ENCODE measurements around the gene MED16.
"Not testable (repeated sequence)": the region's sequence is repeated elsewhere in the genome, so short reads cannot be mapped to it uniquely, and the experiment has no call there.

The MED16 gene

DNA sequence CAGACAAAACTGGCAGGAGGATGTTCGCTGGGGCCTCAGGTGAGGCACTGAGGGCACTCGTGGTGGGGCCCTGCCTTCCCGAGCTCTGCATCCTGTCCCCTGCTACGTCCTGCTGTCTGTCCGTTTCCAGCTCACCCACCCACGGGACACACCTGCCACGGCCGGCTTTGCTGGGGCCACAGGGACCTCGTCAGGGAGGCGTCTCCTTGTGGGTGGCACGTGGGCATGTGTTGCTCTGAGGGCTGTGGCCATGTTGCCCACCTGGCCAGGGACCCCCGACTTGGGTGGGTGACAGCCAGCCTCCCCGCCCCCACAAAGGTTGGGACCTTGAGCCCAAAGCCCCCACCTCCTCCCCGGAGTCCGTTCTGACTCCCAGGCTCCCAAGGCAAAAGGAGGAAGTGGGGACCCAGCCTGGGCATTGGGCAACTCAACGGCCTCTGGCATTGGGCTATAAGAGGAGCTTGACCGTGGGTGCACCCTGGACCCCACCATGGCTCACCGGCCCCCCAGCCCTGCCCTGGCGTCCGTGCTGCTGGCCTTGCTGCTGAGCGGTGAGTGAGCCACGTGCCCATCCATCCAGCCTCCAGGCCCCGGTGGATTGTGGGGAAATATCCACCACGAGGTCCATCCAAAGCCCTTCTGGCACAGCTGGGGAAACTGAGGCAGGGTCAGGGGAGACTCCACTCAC is 52.3 kb downstream of the MED16 start, which contains the start of gene PRTN3:
Gene PRTN3, plus strand, starts transcription at position 481 of the 688 bp plus-strand sequence. Its CDS starts 10 bp downstream, at position 491.
- FAIRE-seq (no peak), DNase-seq (ENCODE audit: insufficient read length, low spot score) (no peak)

- DNase-seq (ENCODE audit: insufficient read length, low spot score) (no peak), FAIRE-seq (no peak)
These were observed 57.7 kb downstream of the MED16 start for GRCh38 chr19:835210-835810.

GRCh38 chr19:834216-834615 is 58.8 kb downstream of the MED16 start:
- FAIRE-seq = no peak

DNA sequence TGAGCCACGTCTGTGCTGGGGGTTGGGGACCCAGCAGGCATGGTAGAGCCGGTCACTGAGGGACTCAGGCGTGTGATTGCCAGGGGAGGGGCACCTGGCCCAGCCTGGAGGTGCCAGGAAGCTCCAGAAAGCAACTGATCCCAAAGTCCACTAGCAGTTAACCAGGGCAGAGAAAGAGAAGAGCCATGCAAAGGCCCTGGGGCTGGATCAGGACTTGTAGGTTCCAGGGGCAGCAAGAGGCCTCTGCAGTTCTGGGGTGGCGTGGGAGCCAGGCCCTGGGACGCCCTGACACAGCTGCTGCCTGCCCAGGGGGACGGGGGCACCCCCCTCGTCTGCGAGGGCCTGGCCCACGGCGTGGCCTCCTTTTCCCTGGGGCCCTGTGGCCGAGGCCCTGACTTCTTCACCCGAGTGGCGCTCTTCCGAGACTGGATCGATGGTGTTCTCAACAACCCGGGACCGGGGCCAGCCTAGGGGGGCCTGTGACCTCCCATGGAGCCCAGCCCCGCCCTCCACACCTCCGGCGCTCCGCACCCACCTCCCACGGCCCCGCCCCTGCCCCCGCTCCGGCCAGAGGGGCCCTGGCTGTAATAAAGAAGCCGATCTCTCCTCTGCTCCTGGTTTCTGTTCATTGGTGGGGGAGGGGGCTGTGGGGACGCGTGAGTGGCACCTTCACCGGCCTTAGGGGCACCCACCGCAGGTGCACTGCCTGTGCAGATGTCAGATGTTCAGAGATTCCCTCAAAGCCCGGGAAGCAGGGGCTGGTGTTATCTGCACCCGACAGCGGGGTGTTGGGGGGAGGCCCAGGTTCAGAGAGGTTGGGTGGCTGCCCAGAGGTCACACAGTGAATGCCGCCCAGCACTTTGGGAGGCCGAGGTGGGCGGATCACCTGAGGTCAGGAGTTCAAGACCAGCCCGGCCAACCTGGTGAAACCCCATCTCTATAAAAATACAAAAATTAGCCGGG is 61.3 kb downstream of the MED16 start:
- DNase-seq (ENCODE audit: insufficient read length, low spot score) = no peak
- no peak for FAIRE-seq

More at GRCh38 chr19:834216-834615, 58.8 kb downstream of the MED16 start:
- no peak for DNase-seq (ENCODE audit: insufficient read length, low spot score)

- DNase-seq (ENCODE audit: insufficient read length, low spot score) (no peak), FAIRE-seq (no peak)
These were observed 63.7 kb downstream of the MED16 start for GRCh38 chr19:829129-829758.

GRCh38 chr19:827710-828321 is 65.2 kb downstream of the MED16 start, which contains the start of gene AZU1:
Gene AZU1 (plus strand): TSS chr19:827837. CDS start chr19:827847, 10 bp downstream.
- FAIRE-seq = no peak
- DNase-seq (ENCODE audit: insufficient read length, low spot score) = no peak

GRCh38 chr19:827314-827709 is 65.7 kb downstream of the MED16 start:
- no peak for FAIRE-seq
- no peak for DNase-seq (ENCODE audit: insufficient read length, low spot score)

DNA sequence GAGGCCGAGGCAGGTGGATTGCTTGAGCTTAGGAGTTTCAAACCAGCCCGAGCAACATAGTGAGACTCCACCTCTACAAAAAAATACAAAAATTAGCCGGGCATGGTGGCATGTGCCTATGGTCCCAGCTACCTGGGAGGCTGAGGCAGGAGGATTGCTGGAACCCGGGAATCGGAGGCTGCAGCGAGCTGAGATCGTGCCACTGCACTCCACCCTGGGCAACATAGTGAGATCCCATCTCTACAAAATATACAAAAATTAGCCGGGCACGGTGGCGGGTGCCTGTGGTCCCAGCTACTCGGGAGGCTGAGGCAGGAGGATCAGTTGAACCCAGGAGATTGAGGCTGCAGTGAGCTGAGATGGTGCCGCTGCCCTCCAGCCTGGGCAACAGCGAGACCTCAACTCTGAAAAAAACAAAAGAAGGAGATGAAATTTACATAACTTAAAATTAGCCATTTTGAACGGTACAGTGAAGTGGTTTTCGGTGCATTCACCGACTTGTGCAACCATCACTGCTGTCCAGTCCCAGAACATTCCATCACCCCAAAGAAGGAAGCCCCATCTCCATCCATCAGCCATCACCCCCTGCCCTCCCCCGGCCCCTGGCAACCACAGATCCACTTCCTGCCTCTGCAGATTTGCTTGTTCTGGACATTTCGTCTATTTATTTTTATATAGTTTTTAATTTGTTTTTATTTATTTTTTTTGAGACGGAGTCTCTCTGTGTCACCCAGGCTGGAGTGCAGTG is 66.9 kb downstream of the MED16 start:
- FAIRE-seq (no peak), DNase-seq (ENCODE audit: insufficient read length, low spot score) (no peak)

GRCh38 chr19:824885-825284 is 68.1 kb downstream of the MED16 start:
- DNase-seq (ENCODE audit: insufficient read length, low spot score) = no peak
- no peak for FAIRE-seq

- FAIRE-seq (no peak), DNase-seq (ENCODE audit: insufficient read length, low spot score) (no peak)
These were observed 69.3 kb downstream of the MED16 start for GRCh38 chr19:823565-824121.

GRCh38 chr19:821825-822503 is 71.0 kb downstream of the MED16 start, which contains the start of gene PLPPR3:
Gene PLPPR3 (minus strand): TSS chr19:821955. CDS start chr19:821559, 396 bp downstream.
- DNase-seq (ENCODE audit: insufficient read length, low spot score) (no peak), FAIRE-seq (no peak)

GRCh38 chr19:821231-821824 is 71.7 kb downstream of the MED16 start:
- no peak for DNase-seq (ENCODE audit: insufficient read length, low spot score)
- no peak for FAIRE-seq

- not testable (repeated sequence) for FAIRE-seq; DNase-seq (ENCODE audit: insufficient read length, low spot score)
These were observed 72.8 kb downstream of the MED16 start for GRCh38 chr19:820212-820611.
